ENCODE data around the gene BSN.

Gene BSN

GRCh38 chr3:49623071-49623470 is 68.8 kb downstream of the BSN start:
- Histone ChIP-seq H3K36me3 (no peaks in the 10 kb centered on the region), H3K9ac (no peak overlapping the region), H4K20me1 (no peaks in the 10 kb centered on the region), H3K27me3 (no peaks in the 10 kb centered on the region), H3K9me3 (no peaks in the 10 kb centered on the region), H3K4me1 (no peaks in the 10 kb centered on the region), H3K27ac (no peak overlapping the region), H3K4me3 (no peak overlapping the region), H3K4me2 (no peak overlapping the region)
- TF ChIP-seq Cebpa-rat (IDR thresholded peaks at IDR 0.05): no peak

- H3K4me1 ChIP-seq: no peaks in the 10 kb centered on the region
- H3K4me2 ChIP-seq: no peak overlapping the region
- H4K20me1 ChIP-seq: no peaks in the 10 kb centered on the region
- H3K9ac ChIP-seq: no peak overlapping the region
- no peak overlapping the region for H3K27ac ChIP-seq
- TF ChIP-seq Cebpa-rat (IDR thresholded peaks at IDR 0.05): no peak
- H3K27me3 ChIP-seq: no peaks in the 10 kb centered on the region
- H3K9me3 ChIP-seq: no peaks in the 10 kb centered on the region
- H3K4me3 ChIP-seq: no peak overlapping the region
- H3K36me3 ChIP-seq: no peaks in the 10 kb centered on the region
Observed at GRCh38 chr3:49625071-49625470, 70.8 kb downstream of the BSN start.

GRCh38 chr3:49626101-49626581 is 71.9 kb downstream of the BSN start:
- Histone ChIP-seq H3K27ac (no peak overlapping the region), H3K4me1 (no peaks in the 10 kb centered on the region), H4K20me1 (no peaks in the 10 kb centered on the region), H3K4me2 (no peak overlapping the region), H3K9me3 (0 out of 2 replicates have a peak, but pooled peaks cover under 1% of the 10 kb centered on the region), H3K9ac (no peak overlapping the region), H3K27me3 (no peaks in the 10 kb centered on the region), H3K4me3 (no peak overlapping the region), H3K36me3 (no peaks in the 10 kb centered on the region)
- no peak for TF ChIP-seq Cebpa-rat (IDR thresholded peaks at IDR 0.05)

GRCh38 chr3:49626796-49627195 is 72.5 kb downstream of the BSN start:
- Histone ChIP-seq H3K27me3 (no peaks in the 10 kb centered on the region), H3K4me2 (no peak overlapping the region), H4K20me1 (no peaks in the 10 kb centered on the region)

GRCh38 chr3:49627634-49628033 is 73.4 kb downstream of the BSN start:
- Histone ChIP-seq H3K4me3 (no peak overlapping the region), H3K27ac (no peak overlapping the region), H3K4me1 (no peaks in the 10 kb centered on the region), H3K9me3 (peaks cover 13% of the 10 kb centered on the region), H3K27me3 (no peaks in the 10 kb centered on the region), H4K20me1 (no peaks in the 10 kb centered on the region), H3K9ac (no peak overlapping the region), H3K36me3 (no peaks in the 10 kb centered on the region), H3K4me2 (no peak overlapping the region)
- no peak for TF ChIP-seq Cebpa-rat (IDR thresholded peaks at IDR 0.05)

More at GRCh38 chr3:49626796-49627195, 72.5 kb downstream of the BSN start:
- Histone ChIP-seq H3K4me3 (no peak overlapping the region), H3K36me3 (no peaks in the 10 kb centered on the region), H3K4me1 (no peaks in the 10 kb centered on the region), H3K27ac (no peak overlapping the region), H3K9ac (no peak overlapping the region), H3K9me3 (peaks cover 7% of the 10 kb centered on the region)
- TF ChIP-seq Cebpa-rat (IDR thresholded peaks at IDR 0.05): no peak

- Histone ChIP-seq H3K9ac (no peak overlapping the region), H3K27me3 (no peaks in the 10 kb centered on the region), H3K36me3 (no peaks in the 10 kb centered on the region), H4K20me1 (no peaks in the 10 kb centered on the region), H3K4me2 (no peak overlapping the region), H3K27ac (no peak overlapping the region), H3K9me3 (peaks cover 14% of the 10 kb centered on the region), H3K4me3 (no peak overlapping the region), H3K4me1 (no peaks in the 10 kb centered on the region)
- TF ChIP-seq Cebpa-rat (IDR thresholded peaks at IDR 0.05): no peak
Observed at GRCh38 chr3:49628249-49628648, 74.0 kb downstream of the BSN start.

GRCh38 chr3:49629451-49629850 is 75.2 kb downstream of the BSN start:
- Histone ChIP-seq H3K27ac (no peak overlapping the region), H3K4me3 (no peak overlapping the region), H3K9ac (no peak overlapping the region), H3K4me1 (no peaks in the 10 kb centered on the region), H3K4me2 (no peak overlapping the region), H3K9me3 (peaks cover 14% of the 10 kb centered on the region), H3K27me3 (no peaks in the 10 kb centered on the region), H3K36me3 (no peaks in the 10 kb centered on the region), H4K20me1 (no peaks in the 10 kb centered on the region)
- no peak for TF ChIP-seq Cebpa-rat (IDR thresholded peaks at IDR 0.05)

GRCh38 chr3:49629866-49630265 is 75.6 kb downstream of the BSN start:
- Histone ChIP-seq H3K4me1 (no peaks in the 10 kb centered on the region), H3K27ac (no peak overlapping the region), H3K9ac (no peak overlapping the region), H4K20me1 (no peaks in the 10 kb centered on the region), H3K36me3 (no peaks in the 10 kb centered on the region), H3K27me3 (no peaks in the 10 kb centered on the region), H3K4me2 (no peak overlapping the region), H3K4me3 (no peak overlapping the region), H3K9me3 (peaks cover 14% of the 10 kb centered on the region)
- no peak for TF ChIP-seq Cebpa-rat (IDR thresholded peaks at IDR 0.05)

- Histone ChIP-seq H3K36me3 (no peaks in the 10 kb centered on the region), H4K20me1 (no peaks in the 10 kb centered on the region), H3K4me3 (no peak overlapping the region), H3K4me1 (no peaks in the 10 kb centered on the region), H3K27me3 (no peaks in the 10 kb centered on the region), H3K9ac (no peak overlapping the region), H3K27ac (no peak overlapping the region), H3K9me3 (peaks cover 14% of the 10 kb centered on the region), H3K4me2 (no peak overlapping the region)
- TF ChIP-seq Cebpa-rat (IDR thresholded peaks at IDR 0.05): no peak
Observed at GRCh38 chr3:49630784-49631183, 76.5 kb downstream of the BSN start.

- no peak overlapping the region for H3K9ac ChIP-seq
- no peaks in the 10 kb centered on the region for H3K27me3 ChIP-seq
- TF ChIP-seq Cebpa-rat (IDR thresholded peaks at IDR 0.05): no peak
- no peaks in the 10 kb centered on the region for H4K20me1 ChIP-seq
- H3K9me3 ChIP-seq: peaks cover 14% of the 10 kb centered on the region
- no peak overlapping the region for H3K27ac ChIP-seq
- H3K4me3 ChIP-seq: no peak overlapping the region
- no peak overlapping the region for H3K4me2 ChIP-seq
- H3K4me1 ChIP-seq: peaks cover 8% of the 10 kb centered on the region
- no peaks in the 10 kb centered on the region for H3K36me3 ChIP-seq
Observed at GRCh38 chr3:49634736-49635135, 80.5 kb downstream of the BSN start.
